ENCODE measurements around the gene CNDP1. TPM values are rescaled to one million over a fixed set of nuclear protein-coding genes. Genes with fewer than 3 reads are reported as not detected.

The CNDP1 gene
- polyA plus RNA-seq, 3 donors: not detected

GRCh38 chr18:74556126-74556525 is 21.8 kb downstream of the CNDP1 start:
- Mint-ChIP-seq H3K27me3 (ENCODE audit: low read depth in 3 of 3) (peaks cover 5 to 13% (median 6%) of the 10 kb centered on the region in 3 donors), H3K27ac (no peak overlapping the region), H3K4me1 (peaks cover 1% of the 10 kb centered on the region), H3K36me3 (no peaks in the 10 kb centered on the region), H3K9me3 (no peaks in the 10 kb centered on the region), H3K4me3 (no peak overlapping the region)
- TF ChIP-seq CTCF (IDR thresholded peaks at IDR 0.05): no peak
- Histone ChIP-seq H4K20me1 (ENCODE audit: insufficient read depth, low read length) (no peaks in the 10 kb centered on the region), H3K9ac (ENCODE audit: insufficient read depth, low read length, poor library complexity, severe bottlenecking) (no peak overlapping the region), H3K36me3 (replicated peaks in 1 of 2; ENCODE audit: control insufficient read depth in 1 of 2, insufficient read depth in 2 of 2, low read length in 2 of 2) (no peaks in the 10 kb centered on the region), H3K27me3 (ENCODE audit: control insufficient read depth in 2 of 2, insufficient read depth in 2 of 2, low read length in 2 of 2) (no peaks in the 10 kb centered on the region), H2AFZ (ENCODE audit: insufficient read depth, low read depth, low read length, poor library complexity, severe bottlenecking) (no peak overlapping the region), H3K9me3 (replicated peaks in 1 of 2; ENCODE audit: control insufficient read depth in 1 of 2, insufficient read depth in 1 of 2, low read length in 2 of 2) (no peaks in the 10 kb centered on the region), H3K4me1 (ENCODE audit: control insufficient read depth in 1 of 2, insufficient read depth in 2 of 2, low read length in 2 of 2) (no peaks in the 10 kb centered on the region), H3K4me3 (replicated peaks in 1 of 3; ENCODE audit: low read depth in 2 of 3, low read length in 3 of 3) (no peak overlapping the region), H3K79me2 (ENCODE audit: insufficient read depth, low read length) (no peaks in the 10 kb centered on the region), H3K27ac (ENCODE audit: low read depth in 1 of 2, low read length in 2 of 2) (no peak overlapping the region), H3K4me2 (replicated peaks; ENCODE audit: extremely low read depth, low read length, poor library complexity, severe bottlenecking) (no peak overlapping the region)
- no peak for DNase-seq
- 100% methylated on average over 3 of the region's 11 CpGs for WGBS (ENCODE audit: insufficient coverage)
- intact Hi-C loops (cut with micrococcal nuclease): no loop called here

GRCh38 chr18:74558096-74558495 is 23.8 kb downstream of the CNDP1 start:
- intact Hi-C loops (cut with micrococcal nuclease): no loop called here
- H3K36me3 Mint-ChIP-seq: no peaks in the 10 kb centered on the region
- no peaks in the 10 kb centered on the region for H3K36me3 ChIP-seq (replicated peaks in 1 of 2; ENCODE audit: control insufficient read depth in 1 of 2, insufficient read depth in 2 of 2, low read length in 2 of 2)
- TF ChIP-seq CTCF (IDR thresholded peaks at IDR 0.05): no peak
- H3K79me2 ChIP-seq (ENCODE audit: insufficient read depth, low read length): no peaks in the 10 kb centered on the region
- no peak overlapping the region for H3K9ac ChIP-seq (ENCODE audit: insufficient read depth, low read length, poor library complexity, severe bottlenecking)
- no peak overlapping the region for H3K27ac ChIP-seq (ENCODE audit: low read depth in 1 of 2, low read length in 2 of 2)
- H3K4me3 ChIP-seq (replicated peaks in 1 of 3; ENCODE audit: low read depth in 2 of 3, low read length in 3 of 3): no peak overlapping the region
- no peaks in the 10 kb centered on the region for H4K20me1 ChIP-seq (ENCODE audit: insufficient read depth, low read length)
- H3K4me3 Mint-ChIP-seq: no peak overlapping the region
- H3K27me3 Mint-ChIP-seq (ENCODE audit: low read depth in 3 of 3): peaks cover 8 to 14% (median 10%) of the 10 kb centered on the region in 3 donors
- H3K27ac Mint-ChIP-seq: no peak overlapping the region
- no peak overlapping the region for H3K4me2 ChIP-seq (replicated peaks; ENCODE audit: extremely low read depth, low read length, poor library complexity, severe bottlenecking)
- no peaks in the 10 kb centered on the region for H3K4me1 Mint-ChIP-seq
- H3K9me3 ChIP-seq (replicated peaks in 1 of 2; ENCODE audit: control insufficient read depth in 1 of 2, insufficient read depth in 1 of 2, low read length in 2 of 2): no peaks in the 10 kb centered on the region
- no CpG with 5 or more reads among the region's 4 CpGs for WGBS (ENCODE audit: insufficient coverage)
- H3K4me1 ChIP-seq (ENCODE audit: control insufficient read depth in 1 of 2, insufficient read depth in 2 of 2, low read length in 2 of 2): no peaks in the 10 kb centered on the region
- H3K27me3 ChIP-seq (ENCODE audit: control insufficient read depth in 2 of 2, insufficient read depth in 2 of 2, low read length in 2 of 2): no peaks in the 10 kb centered on the region
- H2AFZ ChIP-seq (ENCODE audit: insufficient read depth, low read depth, low read length, poor library complexity, severe bottlenecking): no peak overlapping the region
- no peak for DNase-seq
- H3K9me3 Mint-ChIP-seq: no peaks in the 10 kb centered on the region
